ENCODE data around the gene COPS8. TPM values are rescaled to one million over a fixed set of nuclear protein-coding genes. Genes with fewer than 3 reads are reported as not detected.

COPS8 gene
- total RNA-seq, 1 experiment from 2014 or later = 217 TPM

DNA sequence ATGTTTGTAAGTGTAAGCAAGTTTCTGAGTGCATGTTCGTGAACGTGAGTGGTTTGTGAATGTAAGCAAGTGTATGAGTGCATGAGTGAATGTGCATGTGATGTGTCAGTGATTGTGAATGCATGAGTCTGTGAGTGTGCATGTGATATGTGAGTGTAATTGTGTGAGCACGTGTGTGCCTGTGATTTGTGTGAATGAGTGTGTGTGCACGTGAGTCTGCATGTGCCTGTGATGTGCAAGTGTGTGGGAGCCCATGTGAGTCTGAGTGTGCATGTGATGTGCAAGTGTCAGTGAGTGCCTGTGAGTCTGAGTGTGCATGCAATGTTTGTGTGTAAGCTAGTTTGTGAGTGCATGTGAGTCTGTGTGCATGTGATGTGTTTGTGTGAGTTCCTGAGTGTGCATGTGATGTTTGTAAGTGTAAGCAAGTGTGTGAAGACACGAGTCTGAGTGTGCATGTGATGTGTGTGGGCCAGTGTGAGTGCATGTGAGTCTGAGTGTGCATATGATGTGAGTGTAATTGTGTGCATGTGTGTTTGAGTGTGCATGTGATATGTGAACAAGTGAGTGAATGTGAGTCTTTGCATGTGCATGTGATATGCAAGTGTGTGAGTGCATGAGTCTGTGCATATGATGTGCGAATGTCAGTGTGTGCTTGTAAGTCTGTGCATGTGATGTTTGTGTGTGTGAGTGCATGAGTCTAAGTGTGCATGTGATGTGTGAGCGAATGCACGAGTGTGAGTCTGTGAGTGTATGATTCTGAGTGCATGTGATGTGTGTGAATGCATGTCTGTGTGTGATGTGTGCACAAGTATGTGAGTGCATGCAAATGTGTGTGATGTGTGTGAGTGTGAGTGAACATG lies 45.1 kb downstream of the COPS8 start:
- no peak for DNase-seq (ENCODE audit: low spot score)

GRCh38 chr2:237131749-237132533 lies 46.3 kb downstream of the COPS8 start:
- no peak for DNase-seq (ENCODE audit: low spot score)

DNA sequence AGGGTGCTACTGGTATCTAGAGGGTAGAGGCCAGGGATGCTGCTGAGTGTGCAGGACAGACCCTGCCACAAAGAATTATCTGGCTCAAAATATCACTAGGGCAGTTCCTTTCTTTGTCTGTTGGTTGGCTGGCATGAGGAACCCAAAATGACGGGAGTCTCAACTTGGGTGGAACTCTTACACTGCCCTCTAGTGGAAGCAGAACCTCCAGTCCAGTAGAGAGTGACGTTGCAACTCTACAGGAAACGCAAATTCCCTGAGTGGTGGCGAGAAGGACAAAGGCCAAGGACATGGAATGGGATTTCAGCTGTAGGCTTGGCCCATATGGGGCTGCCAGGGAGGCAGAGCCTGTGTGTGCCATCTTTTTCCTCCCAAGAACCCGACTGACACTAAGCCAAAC lies 47.1 kb downstream of the COPS8 start:
- peak; percentile 41 for DNase-seq (ENCODE audit: low spot score)

- no peak for DNase-seq (ENCODE audit: low spot score)
Observed at GRCh38 chr2:237134321-237135230, 48.9 kb downstream of the COPS8 start.

- DNase-seq (ENCODE audit: low spot score) = no peak
Observed at GRCh38 chr2:237136824-237137223, 51.1 kb downstream of the COPS8 start.

DNA sequence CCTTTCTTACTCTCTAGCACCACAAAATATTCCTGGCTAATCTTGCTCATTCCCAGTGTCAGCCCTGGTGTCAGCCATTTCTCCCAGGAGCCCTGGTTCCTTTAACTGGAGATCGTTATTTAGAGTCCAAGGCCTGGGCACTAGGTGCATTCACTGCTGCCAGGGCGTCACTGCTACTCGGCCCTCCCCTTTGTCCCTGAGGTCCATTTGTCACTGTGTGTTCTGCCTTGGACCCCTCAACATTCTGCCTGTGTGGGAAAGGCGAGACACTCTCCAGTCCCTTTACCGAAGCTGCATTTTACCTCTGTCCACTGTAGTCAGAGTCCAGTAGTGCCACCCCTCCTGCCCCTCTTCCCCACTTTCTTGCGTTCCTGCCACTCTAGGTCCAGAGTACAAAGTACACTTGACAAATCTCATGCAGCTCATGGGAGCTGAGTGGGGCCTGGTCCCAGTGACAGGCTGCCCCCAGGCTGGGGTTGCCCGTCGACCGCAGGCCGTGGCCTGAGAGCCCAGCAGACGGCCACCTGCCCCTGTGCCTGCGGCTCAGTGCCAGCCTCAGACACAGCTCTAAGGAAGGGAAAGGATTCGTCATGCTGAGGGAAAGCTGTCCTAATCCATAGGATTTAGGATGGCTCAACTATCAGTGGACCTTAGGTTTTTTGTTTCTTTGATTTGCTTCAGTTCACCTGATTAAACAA lies 52.1 kb downstream of the COPS8 start:
- DNase-seq (ENCODE audit: low spot score) = no peak

GRCh38 chr2:237139123-237139675 lies 53.5 kb downstream of the COPS8 start:
- DNase-seq (ENCODE audit: low spot score) = no peak

GRCh38 chr2:237140689-237141285 lies 55.1 kb downstream of the COPS8 start:
- DNase-seq (ENCODE audit: low spot score) = no peak

DNA sequence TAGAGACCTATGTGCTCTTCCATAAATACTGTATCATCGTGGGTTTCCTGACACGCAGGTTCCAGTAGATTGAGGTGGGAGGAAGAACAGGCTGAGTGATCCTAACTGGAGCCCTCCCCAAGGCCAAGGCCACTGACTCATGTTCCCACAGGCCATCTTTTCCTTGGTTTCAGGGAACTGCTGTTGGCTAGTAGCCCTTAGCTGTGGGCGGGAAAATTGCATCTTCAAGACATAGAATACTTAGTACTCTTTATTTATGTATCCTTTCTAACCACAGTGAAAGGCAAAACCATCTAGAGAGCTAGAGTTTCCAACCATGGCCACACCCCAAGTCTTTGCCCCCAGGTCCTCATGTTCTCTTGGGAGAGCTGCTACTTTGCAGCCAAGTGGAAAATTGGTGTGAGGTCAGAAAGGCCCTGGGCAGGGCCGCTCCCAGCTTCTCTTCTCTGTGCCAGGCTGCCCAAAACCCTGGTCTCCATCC lies 55.9 kb downstream of the COPS8 start:
- DNase-seq (ENCODE audit: low spot score) = peak; percentile 62

DNA sequence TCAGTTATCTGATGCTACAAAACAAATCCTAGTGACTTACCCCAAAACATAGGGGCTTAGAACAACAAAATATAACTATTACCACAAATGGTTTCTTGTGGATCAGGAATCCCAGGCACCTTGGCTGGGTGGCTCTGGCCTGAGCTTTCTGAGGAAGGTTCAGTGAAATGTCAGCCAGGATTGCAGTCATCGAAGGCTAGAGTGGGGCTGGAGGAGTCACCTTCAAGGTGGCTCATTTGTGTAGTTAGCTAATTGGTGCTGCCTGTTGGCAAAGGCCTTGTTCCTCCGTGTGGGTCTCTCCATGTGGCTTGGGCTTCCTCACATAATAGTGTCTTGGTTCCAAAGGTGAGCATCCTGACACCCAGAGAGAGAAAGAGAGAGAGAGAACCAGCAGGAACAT lies 57.4 kb downstream of the COPS8 start:
- DNase-seq (ENCODE audit: low spot score) = no peak

GRCh38 chr2:237143676-237144440 lies 58.2 kb downstream of the COPS8 start:
- DNase-seq (ENCODE audit: low spot score) = no peak

DNA sequence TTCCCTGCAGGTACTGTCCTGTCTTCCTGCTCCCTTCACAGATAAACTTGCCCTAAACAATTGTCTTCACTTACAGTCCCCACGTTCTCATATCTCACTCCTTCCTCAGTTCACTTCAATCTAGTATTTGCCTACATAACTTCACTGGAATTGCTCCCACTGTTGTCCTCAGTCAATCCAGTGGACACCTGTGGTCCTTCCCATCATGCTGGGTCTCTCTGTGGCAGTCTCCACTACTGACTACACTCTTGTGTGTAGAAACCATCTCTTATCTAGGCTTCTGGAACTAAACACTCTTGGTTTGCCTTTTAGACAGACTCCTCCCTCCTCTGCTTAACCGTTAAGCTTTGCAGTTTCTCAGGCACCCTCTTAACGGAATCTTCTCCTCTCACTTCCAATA lies 58.8 kb downstream of the COPS8 start:
- no peak for DNase-seq (ENCODE audit: low spot score)

- no peak for DNase-seq (ENCODE audit: low spot score)
Observed at GRCh38 chr2:237147317-237147716, 61.6 kb downstream of the COPS8 start.

GRCh38 chr2:237148624-237149023 lies 62.9 kb downstream of the COPS8 start:
- no peak for DNase-seq (ENCODE audit: low spot score)

DNA sequence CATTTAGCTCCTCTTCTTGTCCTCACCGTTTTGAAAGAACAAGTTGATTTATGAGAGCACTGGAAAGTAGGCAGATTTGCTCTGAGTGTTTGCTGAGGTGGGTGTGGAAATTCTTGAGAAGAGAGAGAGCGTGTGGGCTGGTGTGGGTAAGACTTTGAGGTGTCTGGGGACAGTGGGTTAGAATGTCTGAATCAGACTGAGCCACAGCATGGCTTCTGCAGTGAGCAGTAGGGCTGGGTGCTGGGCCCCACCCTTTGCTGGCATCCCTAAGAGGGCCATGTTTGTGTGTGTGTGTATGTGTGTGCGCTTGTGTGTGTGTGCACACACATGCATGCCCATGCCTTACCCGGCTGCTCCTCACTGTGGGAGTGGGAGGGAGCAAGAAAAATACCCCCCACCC lies 63.7 kb downstream of the COPS8 start:
- DNase-seq (ENCODE audit: low spot score) = no peak
